WERI-Rb-1 (cell line): ENCODE data around the gene BBS4.

ENCODE experiments used
- DNase-seq: peaks from one replicate; pipeline ENCODE4 v3.0.0-alpha.2; 2020
- H3K27ac ChIP-seq: fragments of 250-450 bp; sonication (Bioruptor Pico); 2 replicates; pipeline ENCODE4 v1.5.1; 2020; ENCODE audit warnings: mild to moderate bottlenecking, moderate library complexity
- H3K27me3 ChIP-seq: fragments of 250-450 bp; sonication (Bioruptor Pico); 2 replicates; pipeline ENCODE4 v1.5.1; 2021; ENCODE audit warnings: mild to moderate bottlenecking, low read depth, moderate library complexity; ENCODE audit not compliant: insufficient read depth, severe bottlenecking
- H3K36me3 ChIP-seq: fragments of 250-450 bp; sonication (Bioruptor Pico); 2 replicates; pipeline ENCODE4 v1.5.1; 2020; ENCODE audit warnings: mild to moderate bottlenecking, moderate library complexity
- H3K4me3 ChIP-seq: 2 replicates; pipeline ENCODE4 v1.5.1; 2011; ENCODE audit warnings: low read depth, mild to moderate bottlenecking, control low read depth, low read length
- H3K9me3 ChIP-seq: fragments of 250-450 bp; sonication (Bioruptor Pico); 2 replicates; pipeline ENCODE4 v1.5.1; 2021; ENCODE audit warnings: mild to moderate bottlenecking, moderate library complexity; ENCODE audit not compliant: severe bottlenecking
- CTCF ChIP-seq: IDR thresholded peaks from 2 replicates; pipeline ENCODE4 v1.5.1; 2011; ENCODE audit warnings: low read depth, mild to moderate bottlenecking, control low read depth, inconsistent platforms, low read length

Gene BBS4

GRCh38 chr15:72754096-72754495 is 68.1 kb downstream of the BBS4 start:
- DNase-seq: no peak
- Histone ChIP-seq H3K9me3 (no peaks in the 10 kb centered on the region), H3K36me3 (peaks cover 57% of the 10 kb centered on the region), H3K27me3 (no peaks in the 10 kb centered on the region), H3K27ac (no peak overlapping the region), H3K4me3 (no peak overlapping the region)
- TF ChIP-seq CTCF: no peak

GRCh38 chr15:72758182-72758581 is 72.2 kb downstream of the BBS4 start:
- DNase-seq: no peak
- H3K36me3 ChIP-seq: peaks cover 64% of the 10 kb centered on the region
- no peak for TF ChIP-seq CTCF
- H3K27me3 ChIP-seq: no peaks in the 10 kb centered on the region
- no peak overlapping the region for H3K4me3 ChIP-seq
- H3K9me3 ChIP-seq: no peaks in the 10 kb centered on the region
- no peak overlapping the region for H3K27ac ChIP-seq

GRCh38 chr15:72760590-72761260 is 74.7 kb downstream of the BBS4 start:
- DNase-seq: no peak
- TF ChIP-seq CTCF: no peak
- H3K4me3 ChIP-seq: no peak overlapping the region
- H3K36me3 ChIP-seq: peaks cover 44% of the 10 kb centered on the region
- H3K27me3 ChIP-seq: no peaks in the 10 kb centered on the region
- H3K9me3 ChIP-seq: no peaks in the 10 kb centered on the region
- no peak overlapping the region for H3K27ac ChIP-seq

DNA sequence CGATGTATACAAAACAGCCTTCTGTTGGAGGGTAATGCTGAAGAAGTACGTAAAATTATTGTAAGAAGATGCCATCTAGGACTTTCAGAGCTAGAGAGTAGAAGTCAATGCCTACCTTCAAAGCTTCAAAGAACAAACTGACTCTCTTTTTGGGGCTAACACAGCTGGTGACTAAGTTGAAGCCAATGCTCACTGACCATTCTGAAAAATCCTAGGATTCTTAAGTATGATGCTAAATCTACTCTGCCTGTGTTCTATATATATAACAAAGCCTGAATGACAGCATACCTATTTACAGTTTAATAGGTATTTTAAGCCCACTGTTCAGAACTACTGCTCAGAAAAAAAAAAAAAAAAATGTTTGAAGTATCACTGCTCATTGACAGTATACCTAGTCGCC is 78.6 kb downstream of the BBS4 start:
- no peak for DNase-seq

GRCh38 chr15:72766025-72766424 is 80.0 kb downstream of the BBS4 start:
- no peak overlapping the region for H3K27ac ChIP-seq
- H3K27me3 ChIP-seq: no peaks in the 10 kb centered on the region
- DNase-seq: no peak
- TF ChIP-seq CTCF: no peak
- H3K36me3 ChIP-seq: peaks cover 55% of the 10 kb centered on the region
- H3K9me3 ChIP-seq: no peaks in the 10 kb centered on the region
- H3K4me3 ChIP-seq: no peak overlapping the region

More for the DNA sequence above, 78.6 kb downstream of the BBS4 start:
- Histone ChIP-seq H3K9me3 (no peaks in the 10 kb centered on the region), H3K27me3 (no peaks in the 10 kb centered on the region), H3K36me3 (peaks cover 55% of the 10 kb centered on the region), H3K27ac (no peak overlapping the region), H3K4me3 (no peak overlapping the region)
- no peak for TF ChIP-seq CTCF

- DNase-seq: no peak
- no peak for TF ChIP-seq CTCF
- Histone ChIP-seq H3K4me3 (no peak overlapping the region), H3K36me3 (peaks cover 59% of the 10 kb centered on the region), H3K27me3 (no peaks in the 10 kb centered on the region), H3K9me3 (no peaks in the 10 kb centered on the region), H3K27ac (no peak overlapping the region)
These were observed 80.8 kb downstream of the BBS4 start for GRCh38 chr15:72766780-72767179.
